H1 (cell line): Measurements from ENCODE around the gene HK2. TPM values are rescaled to one million over a fixed set of nuclear protein-coding genes. Genes with fewer than 3 reads are reported as not detected.

ENCODE experiments used
- CTCF ChIA-PET: fragments of 300-600 bp; sonication (Branson Sonifier 250); formaldehyde crosslinking; loops from one replicate; lab custom pipeline; 2021; ENCODE audit not compliant: partially characterized antibody; lab: Charles Lee
- POLR2A ChIA-PET: fragments of 300-600 bp; sonication (Branson Sonifier 250); formaldehyde crosslinking; loops from one replicate; lab custom pipeline; 2021; ENCODE audit warnings: inconsistent platforms; ENCODE audit not compliant: partially characterized antibody; lab: Charles Lee
- DNase-seq, 2 experiments: peaks; one replicate each; pipeline versions ENCODE4 v3.0.0 to v3.0.0-alpha.2; 2010 to 2022; ENCODE audit warnings: low spot score in 2 of 2, low read depth in 1 of 2, mixed read lengths in 1 of 2
- FAIRE-seq: peaks from 2 replicates; lab custom pipeline; 2011; peaks lifted over from hg19 to GRCh38; lab: Jason Lieb, UNC
- H2AFZ ChIP-seq: 2 replicates; pipeline ENCODE4 v1.8.1; 2012; ENCODE audit warnings: low read length, inconsistent platforms
- H2AK5ac ChIP-seq: 2 replicates; pipeline ENCODE4 v1.6.1; 2013; ENCODE audit warnings: low read depth, low read length
- H2BK120ac ChIP-seq: replicated peaks from 2 replicates; pipeline ENCODE3; 2013; ENCODE audit warnings: low read depth, low read length, inconsistent platforms
- H2BK12ac ChIP-seq: 2 replicates; pipeline ENCODE4 v1.6.1; 2013; ENCODE audit warnings: low read depth, low read length
- H2BK15ac ChIP-seq: 2 replicates; pipeline ENCODE4 v1.6.1; 2013; ENCODE audit warnings: low read length
- H2BK20ac ChIP-seq: 2 replicates; pipeline ENCODE4 v1.6.1; 2013; ENCODE audit warnings: low read length
- H2BK5ac ChIP-seq: 2 replicates; pipeline ENCODE4 v1.6.1; 2013; ENCODE audit warnings: low read depth, low read length
- H3K14ac ChIP-seq: 2 replicates; pipeline ENCODE4 v1.6.1; 2013; ENCODE audit warnings: inconsistent platforms; ENCODE audit not compliant: insufficient read length
- H3K18ac ChIP-seq: 2 replicates; pipeline ENCODE4 v1.6.1; 2013; ENCODE audit warnings: low read length; ENCODE audit errors: extremely low read depth
- H3K23ac ChIP-seq: 2 replicates; pipeline ENCODE4 v1.6.1; 2013; ENCODE audit warnings: inconsistent platforms; ENCODE audit not compliant: insufficient read length
- H3K23me2 ChIP-seq: 2 replicates; pipeline ENCODE4 v1.6.1; 2013; ENCODE audit warnings: low read depth, low read length
- H3K27ac ChIP-seq: 2 replicates; pipeline ENCODE4 v1.6.1; 2011; ENCODE audit warnings: low read depth, low read length, inconsistent platforms
- H3K27me3 ChIP-seq, 4 experiments: replicated peaks in 1 of 4; 1 replicate in 1 of 4; 2 replicates in 3 of 4; pipeline versions ENCODE4 v1.6.1 to v1.8.1; 2011 to 2013; ENCODE audit warnings: low read length in 3 of 4, mild to moderate bottlenecking in 3 of 4, inconsistent platforms in 2 of 4, mixed read lengths in 2 of 4, moderate library complexity in 1 of 4; ENCODE audit not compliant: control insufficient read depth in 3 of 4, insufficient read depth in 3 of 4; ENCODE audit errors: extremely low read depth in 1 of 4
- H3K36me3 ChIP-seq, 4 experiments: 2 replicates each; pipeline versions ENCODE4 v1.6.1 to v1.8.1; 2011 to 2013; ENCODE audit warnings: mild to moderate bottlenecking in 4 of 4, low read length in 3 of 4, moderate library complexity in 2 of 4, control low read depth in 1 of 4, inconsistent platforms in 1 of 4; ENCODE audit not compliant: insufficient read depth in 4 of 4, control insufficient read depth in 2 of 4
- H3K4ac ChIP-seq: replicated peaks from 2 replicates; pipeline ENCODE3; 2013; ENCODE audit warnings: low read length, low read depth, mixed read lengths, inconsistent platforms; ENCODE audit not compliant: insufficient read length
- H3K4me1 ChIP-seq, 4 experiments: replicated peaks in 1 of 4; 1 replicate in 1 of 4; 2 replicates in 3 of 4; pipeline versions ENCODE4 v1.6.1 to v1.8.1; 2011 to 2013; ENCODE audit warnings: low read length in 3 of 4, inconsistent platforms in 2 of 4, mixed read lengths in 1 of 4; ENCODE audit not compliant: insufficient read depth in 4 of 4, control insufficient read depth in 3 of 4
- H3K4me2 ChIP-seq, 2 experiments: 2 replicates each; pipeline versions ENCODE4 v1.6.1 to v1.8.1; 2011 to 2013; ENCODE audit warnings: low read depth in 2 of 2, low read length in 2 of 2, control low read depth in 1 of 2, inconsistent platforms in 1 of 2, mild to moderate bottlenecking in 1 of 2; ENCODE audit not compliant: insufficient read depth in 1 of 2
- H3K4me3 ChIP-seq, 4 experiments: fragments of 200-600, 300-600 bp in 1 of 4; sonication (generic), shearing (Covaris generic), sonication (Bioruptor Twin) in 1 of 4; 2 replicates each; pipeline versions ENCODE4 v1.5.1 to v1.8.1; 2011 to 2016; ENCODE audit warnings: low read length in 4 of 4, low read depth in 3 of 4, control low read depth in 2 of 4, inconsistent platforms in 2 of 4, mild to moderate bottlenecking in 2 of 4, mixed read lengths in 1 of 4, moderate library complexity in 1 of 4; ENCODE audit not compliant: insufficient read depth in 2 of 4; ENCODE audit errors: extremely low read depth in 1 of 4
- H3K56ac ChIP-seq: replicated peaks from 2 replicates; pipeline ENCODE3; 2013; ENCODE audit warnings: low read depth, mild to moderate bottlenecking, mixed read lengths, low read length, inconsistent platforms; ENCODE audit not compliant: insufficient read length
- H3K79me1 ChIP-seq: 2 replicates; pipeline ENCODE4 v1.6.1; 2013; ENCODE audit warnings: low read depth, low read length, control low read depth
- H3K79me2 ChIP-seq, 2 experiments: 2 replicates each; pipeline versions ENCODE4 v1.6.1 to v1.8.1; 2012 to 2013; ENCODE audit warnings: low read length in 2 of 2, mild to moderate bottlenecking in 2 of 2, inconsistent platforms in 1 of 2; ENCODE audit not compliant: insufficient read depth in 2 of 2, control insufficient read depth in 1 of 2
- H3K9ac ChIP-seq, 4 experiments: replicated peaks in 1 of 4; 1 replicate in 1 of 4; 2 replicates in 3 of 4; pipeline versions ENCODE4 v1.6.1 to v1.8.1; 2011 to 2013; ENCODE audit warnings: low read depth in 3 of 4, low read length in 3 of 4, control low read depth in 2 of 4, mild to moderate bottlenecking in 2 of 4, moderate library complexity in 2 of 4, inconsistent platforms in 1 of 4; ENCODE audit errors: extremely low read depth in 1 of 4
- H3K9me3 ChIP-seq, 2 experiments: 2 replicates each; pipeline versions ENCODE4 v1.6.1 to v1.8.1; 2012 to 2013; ENCODE audit warnings: mild to moderate bottlenecking in 2 of 2, moderate library complexity in 2 of 2, control low read depth in 1 of 2, inconsistent platforms in 1 of 2, low read depth in 1 of 2, low read length in 1 of 2, mixed read lengths in 1 of 2; ENCODE audit not compliant: insufficient read depth in 2 of 2
- H4K20me1 ChIP-seq, 2 experiments: replicated peaks in 1 of 2; 2 replicates each; pipeline versions ENCODE3 to v1.8.1; 2011 to 2013; ENCODE audit warnings: inconsistent platforms in 2 of 2, low read length in 2 of 2, mild to moderate bottlenecking in 1 of 2; ENCODE audit not compliant: insufficient read depth in 2 of 2, control insufficient read depth in 1 of 2
- H4K5ac ChIP-seq: 2 replicates; pipeline ENCODE4 v1.6.1; 2013; ENCODE audit warnings: low read length, low read depth, mixed read lengths, inconsistent platforms; ENCODE audit not compliant: insufficient read length
- H4K8ac ChIP-seq: 2 replicates; pipeline ENCODE4 v1.8.0; 2013; ENCODE audit warnings: mild to moderate bottlenecking, moderate library complexity, low read length, inconsistent platforms; ENCODE audit not compliant: insufficient read depth; ENCODE audit errors: extremely low read depth
- H4K91ac ChIP-seq: replicated peaks from 2 replicates; pipeline ENCODE3; 2013; ENCODE audit warnings: low read length, mixed read lengths, inconsistent platforms; ENCODE audit not compliant: insufficient read length
- ASH2L ChIP-seq: fragments of 200-600, 300-600 bp; sonication (generic); IDR thresholded peaks from one replicate; pipeline ENCODE4 v1.7.1; 2017; ENCODE audit warnings: low read length
- EGR1 ChIP-seq: IDR thresholded peaks from 2 replicates; pipeline ENCODE4 v1.6.1; 2011; ENCODE audit warnings: low read depth, low read length, borderline replicate concordance
- KDM5A ChIP-seq: fragments of 200-600 bp; IDR thresholded peaks from 2 replicates; pipeline ENCODE4 v1.7.1; 2012; ENCODE audit warnings: mild to moderate bottlenecking, low read length, inconsistent platforms, mixed read lengths
- POLR2A ChIP-seq, 2 experiments: IDR thresholded peaks; 1 replicate in 1 of 2; 2 replicates in 1 of 2; pipeline ENCODE4 v1.6.1; 2011; ENCODE audit warnings: low read depth in 2 of 2, low read length in 2 of 2, mild to moderate bottlenecking in 2 of 2; ENCODE audit errors: control extremely low read depth in 1 of 2
- RFX5 ChIP-seq: IDR thresholded peaks from 2 replicates; pipeline ENCODE4 v1.6.1; 2011; ENCODE audit warnings: low read depth, low read length, improper control_type of control experiment, borderline replicate concordance
- SUZ12 ChIP-seq: fragments of 200-600 bp; sonication (generic); IDR thresholded peaks from 2 replicates; pipeline ENCODE4 v1.6.1; 2012; ENCODE audit warnings: mild to moderate bottlenecking, inconsistent platforms, low read length, moderate library complexity, mixed read lengths
- TAF1 ChIP-seq: IDR thresholded peaks from 2 replicates; pipeline ENCODE4 v1.6.1; 2011; ENCODE audit warnings: mild to moderate bottlenecking, low read depth, low read length
- TBP ChIP-seq: IDR thresholded peaks from 2 replicates; pipeline ENCODE4 v1.6.1; 2011; ENCODE audit warnings: low read depth, low read length, improper control_type of control experiment
- ZNF274 ChIP-seq: IDR thresholded peaks from 2 replicates; pipeline ENCODE4 v1.7.0; 2012; ENCODE audit warnings: low read length, borderline replicate concordance; ENCODE audit errors: extremely low read depth
- WGBS, 2 experiments: shearing (Covaris generic) in 1 of 2; methylation state at CpG; one replicate each; pipeline versions ENCODE4 v1.1.6 to v1.1.7; 2013 to 2015; ENCODE audit warnings: low lambda C conversion rate in 2 of 2, mixed read lengths in 2 of 2, inconsistent platforms in 1 of 2, low coverage in 1 of 2, missing lambda C conversion rate in 1 of 2; ENCODE audit not compliant: insufficient replicate concordance in 2 of 2, insufficient coverage in 1 of 2, insufficient read length in 1 of 2; ENCODE audit errors: extremely low coverage in 1 of 2, missing lambda C conversion rate in 1 of 2; 5-methylcytosine and 5-hydroxymethylcytosine counted together
- polyA plus RNA-seq, 7 experiments: library from polyadenylated mRNA; depleted of rRNA in 3 of 7; stranded (reverse) in 5 of 7; unstranded in 2 of 7; fragments of >200 nt in 5 of 7; fragments of 200-250 nt in 2 of 7; gene quantifications; 1 replicate in 5 of 7; 2 replicates in 1 of 7; 4 replicates in 1 of 7; pipeline versions ENCODE4 v1.2.1 to v1.2.3, GENCODE V29; 2011 to 2013; ENCODE audit warnings: missing spikeins in 2 of 7, mixed read lengths in 2 of 7
- total RNA-seq: library from RNA; stranded (reverse); fragmentation: NEBNext Ultra II Directional; extraction: Animal tissue kit (Norgen Biotek cat#: 25700); gene quantifications from 2 replicates; pipeline ENCODE4 v1.2.1, GENCODE V29; 2021
- TF ChIP-seq, protein P1 (sequence below): IDR thresholded peaks from 2 replicates; pipeline ENCODE4 v1.6.1; 2012; ENCODE audit warnings: low read length, inconsistent platforms
- TF ChIP-seq, protein P2 (sequence below): IDR thresholded peaks from 2 replicates; pipeline ENCODE4 v1.6.1; 2011; ENCODE audit warnings: low read length, improper control_type of control experiment

HK2 gene
- total and polyA plus RNA-seq, 2 of the 8 experiments (the other 6 are each of a cell fraction or from before 2014, with no cell fraction given) = 22.1 to 61.9 TPM

DNA sequence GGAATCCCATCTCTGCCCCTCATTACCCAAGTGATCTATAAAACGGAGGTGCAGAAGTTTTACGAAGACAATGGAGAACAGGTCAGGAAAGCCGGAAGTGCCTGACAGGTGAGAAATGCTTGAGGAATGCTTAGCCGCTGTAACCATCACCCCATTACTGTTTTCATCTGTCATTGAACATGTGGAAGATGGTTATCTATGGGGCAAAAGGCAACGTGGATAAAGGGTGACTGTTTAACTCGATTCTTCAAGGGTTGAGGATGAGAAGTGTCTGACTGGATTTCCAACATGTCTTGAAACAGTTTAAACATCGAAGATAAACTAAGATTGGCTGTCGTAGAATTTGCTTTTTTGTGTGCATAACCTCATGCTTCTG, 17.3 kb downstream of the HK2 start:
- Histone ChIP-seq H4K8ac (no peak overlapping the region), H3K23ac (no peak overlapping the region), H2AFZ (no peak overlapping the region), H3K4me2 (no peak overlapping the region), H3K18ac (no peak overlapping the region), H3K56ac (no peak overlapping the region), H4K20me1 (peaks cover 6 to 12% of the 10 kb centered on the region in 2 experiments), H3K9ac (no peak overlapping the region), H3K23me2 (no peaks in the 10 kb centered on the region; the same call in 1 of the 2 replicates), H3K27me3 (no peaks in the 10 kb centered on the region), H2BK12ac (no peak overlapping the region), H3K4ac (no peak overlapping the region), H3K4me3 (no peak overlapping the region), H3K9me3 (no peaks in the 10 kb centered on the region), H2BK120ac (no peak overlapping the region), H3K27ac (no peak overlapping the region), H2AK5ac (no peak overlapping the region), H2BK5ac (no peak overlapping the region), H2BK20ac (no peak overlapping the region), H3K14ac (no peak overlapping the region), H3K79me1 (peaks cover 18% of the 10 kb centered on the region; the same call in 1 of the 2 replicates), H2BK15ac (no peak overlapping the region), H3K79me2 (peaks cover 23 to 84% of the 10 kb centered on the region in 2 experiments), H3K4me1 (peaks cover 7 to 32% (median 24%) of the 10 kb centered on the region in 4 experiments), H3K36me3 (peaks cover 14 to 19% (median 19%) of the 10 kb centered on the region in 4 experiments; a peak in 7 of 8 replicates), H4K5ac (no peak overlapping the region), H4K91ac (no peak overlapping the region)
- DNase-seq (no peak), FAIRE-seq (no peak)
- POLR2A ChIA-PET = interaction anchor here (5.6 kb wide), 1 partner anchor 15 kb away, joined by 95 read pairs; the partner anchor contains the start of gene HK2
- WGBS, 2 experiments = 81% methylated on average over 8 of the region's 8 CpGs; no CpG with 5 or more reads in 1 of the 2 experiments
- CTCF ChIA-PET = interaction anchor here (1.0 to 9.9 kb wide), 5 partner anchors 14 to 160 kb away, joined by 3 to 117 read pairs (median 5); partner anchors contain the start of gene HK2
- no peak for TF ChIP-seq EGR1
- TF ChIP-seq RFX5 = no peak
- no peak for TF ChIP-seq TBP
- no peak for TF ChIP-seq KDM5A
- no peak for TF ChIP-seq SUZ12
- TF ChIP-seq ZNF274 = no peak
- TF ChIP-seq, protein P1, sequence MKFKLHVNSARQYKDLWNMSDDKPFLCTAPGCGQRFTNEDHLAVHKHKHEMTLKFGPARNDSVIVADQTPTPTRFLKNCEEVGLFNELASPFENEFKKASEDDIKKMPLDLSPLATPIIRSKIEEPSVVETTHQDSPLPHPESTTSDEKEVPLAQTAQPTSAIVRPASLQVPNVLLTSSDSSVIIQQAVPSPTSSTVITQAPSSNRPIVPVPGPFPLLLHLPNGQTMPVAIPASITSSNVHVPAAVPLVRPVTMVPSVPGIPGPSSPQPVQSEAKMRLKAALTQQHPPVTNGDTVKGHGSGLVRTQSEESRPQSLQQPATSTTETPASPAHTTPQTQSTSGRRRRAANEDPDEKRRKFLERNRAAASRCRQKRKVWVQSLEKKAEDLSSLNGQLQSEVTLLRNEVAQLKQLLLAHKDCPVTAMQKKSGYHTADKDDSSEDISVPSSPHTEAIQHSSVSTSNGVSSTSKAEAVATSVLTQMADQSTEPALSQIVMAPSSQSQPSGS = no peak
- TF ChIP-seq ASH2L = no peak
- TF ChIP-seq POLR2A (IDR thresholded peaks at IDR 0.05; ENCODE audit: control extremely low read depth in 1 of 2, low read depth in 2 of 2, low read length in 2 of 2) = no peak
- TF ChIP-seq, protein P2, sequence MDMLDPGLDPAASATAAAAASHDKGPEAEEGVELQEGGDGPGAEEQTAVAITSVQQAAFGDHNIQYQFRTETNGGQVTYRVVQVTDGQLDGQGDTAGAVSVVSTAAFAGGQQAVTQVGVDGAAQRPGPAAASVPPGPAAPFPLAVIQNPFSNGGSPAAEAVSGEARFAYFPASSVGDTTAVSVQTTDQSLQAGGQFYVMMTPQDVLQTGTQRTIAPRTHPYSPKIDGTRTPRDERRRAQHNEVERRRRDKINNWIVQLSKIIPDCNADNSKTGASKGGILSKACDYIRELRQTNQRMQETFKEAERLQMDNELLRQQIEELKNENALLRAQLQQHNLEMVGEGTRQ = no peak
- TF ChIP-seq TAF1 = no peak
